Measurements from ENCODE around the gene ADCY10.
A peak's percentile ranks its signal among the peaks of the same experiment; 100 is the strongest.

ADCY10 gene

GRCh38 chr1:167922023-167922422 is 8.1 kb upstream of the ADCY10 start:
- Histone ChIP-seq H3K23ac (ENCODE audit: low read length) (no peak overlapping the region), H4K12ac (ENCODE audit: low read depth, low read length) (no peak overlapping the region), H2AK5ac (ENCODE audit: low read length) (no peak overlapping the region), H2AFZ (ENCODE audit: insufficient read depth, low read length, poor library complexity) (no peak overlapping the region), H3K4me3 (ENCODE audit: low read depth, low read length) (no peak overlapping the region), H3K18ac (ENCODE audit: low read length) (no peak overlapping the region), H2BK120ac (ENCODE audit: insufficient read depth, low read length, poor library complexity) (no peak overlapping the region), H3K14ac (ENCODE audit: low read length) (no peak overlapping the region), H3K4me2 (ENCODE audit: low read length) (no peak overlapping the region), H3K79me2 (ENCODE audit: control insufficient read depth, insufficient read depth, low read length, poor library complexity) (no peaks in the 10 kb centered on the region), H4K91ac (ENCODE audit: low read depth, low read length) (no peak overlapping the region), H3K9ac (ENCODE audit: low read length) (no peak overlapping the region), H3K79me1 (ENCODE audit: low read length) (no peaks in the 10 kb centered on the region), H2BK12ac (ENCODE audit: low read length) (no peak overlapping the region), H3K27me3 (ENCODE audit: insufficient read depth, low read length) (no peaks in the 10 kb centered on the region), H3K36me3 (ENCODE audit: control insufficient read depth in 1 of 2, insufficient read depth in 2 of 2, low read length in 2 of 2) (peaks cover 0 to 6% of the 10 kb centered on the region in 2 experiments), H4K8ac (ENCODE audit: low read depth, low read length) (no peak overlapping the region), H3K4ac (ENCODE audit: low read depth, low read length) (no peak overlapping the region), H3K9me3 (ENCODE audit: insufficient read depth, low read depth, low read length) (no peaks in the 10 kb centered on the region), H3K4me1 (ENCODE audit: control insufficient read depth in 1 of 2, insufficient read depth in 2 of 2, low read length in 2 of 2) (peaks cover 0 to 2% of the 10 kb centered on the region in 2 experiments), H2BK5ac (ENCODE audit: low read depth, low read length, poor library complexity) (no peak overlapping the region), H3K27ac (ENCODE audit: low read depth, low read length) (no peak overlapping the region)
- no peak for DNase-seq

GRCh38 chr1:167916766-167917511 is 3.0 kb upstream of the ADCY10 start:
- no peak for DNase-seq
- H3K9ac ChIP-seq (ENCODE audit: low read length), result no peak overlapping the region
- no peak overlapping the region for H2AFZ ChIP-seq (ENCODE audit: insufficient read depth, low read length, poor library complexity)
- H3K4me1 ChIP-seq (ENCODE audit: control insufficient read depth in 1 of 2, insufficient read depth in 2 of 2, low read length in 2 of 2), result peaks cover 3 to 6% of the 10 kb centered on the region in 2 experiments
- no peak overlapping the region for H4K8ac ChIP-seq (ENCODE audit: low read depth, low read length)
- no peak overlapping the region for H3K27ac ChIP-seq (ENCODE audit: low read depth, low read length)
- no peak overlapping the region for H2BK12ac ChIP-seq (ENCODE audit: low read length)
- H3K18ac ChIP-seq (ENCODE audit: low read length), result no peak overlapping the region
- H3K14ac ChIP-seq (ENCODE audit: low read length), result no peak overlapping the region
- H3K23ac ChIP-seq (ENCODE audit: low read length), result no peak overlapping the region
- H2AK5ac ChIP-seq (ENCODE audit: low read length), result no peak overlapping the region
- H3K79me1 ChIP-seq (ENCODE audit: low read length), result no peaks in the 10 kb centered on the region
- no peaks in the 10 kb centered on the region for H3K27me3 ChIP-seq (ENCODE audit: insufficient read depth, low read length)
- H4K12ac ChIP-seq (ENCODE audit: low read depth, low read length), result no peak overlapping the region
- H3K4me3 ChIP-seq (ENCODE audit: low read depth, low read length), result no peak overlapping the region
- H3K9me3 ChIP-seq (ENCODE audit: insufficient read depth, low read depth, low read length), result no peaks in the 10 kb centered on the region
- no peak overlapping the region for H4K91ac ChIP-seq (ENCODE audit: low read depth, low read length)
- no CpG with 5 or more reads among the region's 6 CpGs for WGBS (ENCODE audit: extremely low coverage, insufficient coverage, insufficient read length)
- H2BK5ac ChIP-seq (ENCODE audit: low read depth, low read length, poor library complexity), result no peak overlapping the region
- H3K36me3 ChIP-seq (ENCODE audit: control insufficient read depth in 1 of 2, insufficient read depth in 2 of 2, low read length in 2 of 2), result peaks cover 0 to 7% of the 10 kb centered on the region in 2 experiments
- peaks cover 1% of the 10 kb centered on the region for H3K79me2 ChIP-seq (ENCODE audit: control insufficient read depth, insufficient read depth, low read length, poor library complexity)
- no peak overlapping the region for H2BK120ac ChIP-seq (ENCODE audit: insufficient read depth, low read length, poor library complexity)
- H3K4me2 ChIP-seq (ENCODE audit: low read length), result no peak overlapping the region
- H3K4ac ChIP-seq (ENCODE audit: low read depth, low read length), result peak overlapping the region; percentile 83

GRCh38 chr1:167915569-167915968 is 1.6 kb upstream of the ADCY10 start:
- Histone ChIP-seq H2AK5ac (ENCODE audit: low read length) (no peak overlapping the region), H3K4me3 (ENCODE audit: low read depth, low read length) (no peak overlapping the region), H3K9me3 (ENCODE audit: insufficient read depth, low read depth, low read length) (no peaks in the 10 kb centered on the region), H3K36me3 (ENCODE audit: control insufficient read depth in 1 of 2, insufficient read depth in 2 of 2, low read length in 2 of 2) (peaks cover 0 to 4% of the 10 kb centered on the region in 2 experiments), H3K79me2 (ENCODE audit: control insufficient read depth, insufficient read depth, low read length, poor library complexity) (peaks cover 1% of the 10 kb centered on the region), H4K8ac (ENCODE audit: low read depth, low read length) (no peak overlapping the region), H2BK12ac (ENCODE audit: low read length) (no peak overlapping the region), H3K4me1 (ENCODE audit: control insufficient read depth in 1 of 2, insufficient read depth in 2 of 2, low read length in 2 of 2) (peaks cover 3 to 6% of the 10 kb centered on the region in 2 experiments), H3K4me2 (ENCODE audit: low read length) (no peak overlapping the region), H3K18ac (ENCODE audit: low read length) (no peak overlapping the region), H3K23ac (ENCODE audit: low read length) (no peak overlapping the region), H3K4ac (ENCODE audit: low read depth, low read length) (no peak overlapping the region), H4K91ac (ENCODE audit: low read depth, low read length) (no peak overlapping the region), H3K27ac (ENCODE audit: low read depth, low read length) (no peak overlapping the region), H4K12ac (ENCODE audit: low read depth, low read length) (no peak overlapping the region), H3K9ac (ENCODE audit: low read length) (no peak overlapping the region), H3K14ac (ENCODE audit: low read length) (no peak overlapping the region), H2BK5ac (ENCODE audit: low read depth, low read length, poor library complexity) (no peak overlapping the region), H2AFZ (ENCODE audit: insufficient read depth, low read length, poor library complexity) (no peak overlapping the region), H3K27me3 (ENCODE audit: insufficient read depth, low read length) (no peaks in the 10 kb centered on the region), H2BK120ac (ENCODE audit: insufficient read depth, low read length, poor library complexity) (no peak overlapping the region), H3K79me1 (ENCODE audit: low read length) (no peaks in the 10 kb centered on the region)
- no peak for DNase-seq
- WGBS (ENCODE audit: extremely low coverage, insufficient coverage, insufficient read length), result no CpG with 5 or more reads among the region's 8 CpGs

GRCh38 chr1:167912294-167912693 is 1.6 kb downstream of the ADCY10 start:
- no peak overlapping the region for H3K4me2 ChIP-seq (ENCODE audit: low read length)
- H3K4me1 ChIP-seq (ENCODE audit: control insufficient read depth in 1 of 2, insufficient read depth in 2 of 2, low read length in 2 of 2), result peaks cover 3 to 6% of the 10 kb centered on the region in 2 experiments
- H4K91ac ChIP-seq (ENCODE audit: low read depth, low read length), result no peak overlapping the region
- H2AFZ ChIP-seq (ENCODE audit: insufficient read depth, low read length, poor library complexity), result no peak overlapping the region
- no peak overlapping the region for H2BK120ac ChIP-seq (ENCODE audit: insufficient read depth, low read length, poor library complexity)
- no peak for DNase-seq
- no peak overlapping the region for H4K12ac ChIP-seq (ENCODE audit: low read depth, low read length)
- no peak overlapping the region for H3K4me3 ChIP-seq (ENCODE audit: low read depth, low read length)
- H3K79me1 ChIP-seq (ENCODE audit: low read length), result no peaks in the 10 kb centered on the region
- no peak overlapping the region for H2BK5ac ChIP-seq (ENCODE audit: low read depth, low read length, poor library complexity)
- H3K14ac ChIP-seq (ENCODE audit: low read length), result no peak overlapping the region
- peaks cover 2 to 4% of the 10 kb centered on the region in 2 experiments for H3K36me3 ChIP-seq (ENCODE audit: control insufficient read depth in 1 of 2, insufficient read depth in 2 of 2, low read length in 2 of 2)
- H4K8ac ChIP-seq (ENCODE audit: low read depth, low read length), result no peak overlapping the region
- H3K4ac ChIP-seq (ENCODE audit: low read depth, low read length), result no peak overlapping the region
- peaks cover 2% of the 10 kb centered on the region for H3K9me3 ChIP-seq (ENCODE audit: insufficient read depth, low read depth, low read length)
- no peak overlapping the region for H3K23ac ChIP-seq (ENCODE audit: low read length)
- no peak overlapping the region for H2BK12ac ChIP-seq (ENCODE audit: low read length)
- no CpG with 5 or more reads among the region's 7 CpGs for WGBS (ENCODE audit: extremely low coverage, insufficient coverage, insufficient read length)
- H2AK5ac ChIP-seq (ENCODE audit: low read length), result no peak overlapping the region
- H3K27ac ChIP-seq (ENCODE audit: low read depth, low read length), result no peak overlapping the region
- H3K79me2 ChIP-seq (ENCODE audit: control insufficient read depth, insufficient read depth, low read length, poor library complexity), result peaks cover 3% of the 10 kb centered on the region
- H3K9ac ChIP-seq (ENCODE audit: low read length), result no peak overlapping the region
- no peak overlapping the region for H3K18ac ChIP-seq (ENCODE audit: low read length)
- no peaks in the 10 kb centered on the region for H3K27me3 ChIP-seq (ENCODE audit: insufficient read depth, low read length)

Measured in trophoblast cell (in vitro differentiated cells and primary cell).